ENCODE data around the gene TICRR.
A peak's percentile ranks its signal among the peaks of the same experiment; 100 is the strongest.
"Not testable (repeated sequence)": the region's sequence is repeated elsewhere in the genome, so short reads cannot be mapped to it uniquely, and the experiment has no call there.

TICRR gene

DNA sequence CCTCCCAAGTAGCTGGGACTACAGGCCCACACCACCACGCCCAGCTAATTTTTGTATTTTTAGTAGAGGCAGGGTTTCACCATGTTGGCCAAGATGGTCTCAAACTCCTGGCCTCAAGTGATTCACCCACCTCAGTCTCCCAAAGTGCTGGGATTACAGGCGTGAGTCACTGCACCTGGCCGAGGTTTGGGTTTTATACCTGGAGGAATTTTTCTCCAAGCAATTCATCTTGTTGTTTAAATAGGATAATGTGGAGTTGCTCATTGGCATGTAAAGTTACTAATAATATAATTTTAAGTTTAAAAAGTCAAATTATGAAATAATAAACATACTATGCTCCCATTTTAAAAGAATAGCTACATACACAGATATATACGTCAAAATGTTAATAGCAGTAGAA lies 26.1 kb upstream of the TICRR start:
- not testable (repeated sequence) for H3K36me3 Mint-ChIP-seq (ENCODE audit: insufficient read depth); ATAC-seq (replicated peaks; ENCODE audit: extremely low read depth, poor library complexity, severe bottlenecking); H3K27ac Mint-ChIP-seq (ENCODE audit: low read depth); H3K9me3 Mint-ChIP-seq; H3K4me3 Mint-ChIP-seq; H3K4me1 Mint-ChIP-seq; DNase-seq (ENCODE audit: low spot score in 2 of 2)
- peaks cover 33% of the 10 kb centered on the region for H3K27me3 Mint-ChIP-seq

DNA sequence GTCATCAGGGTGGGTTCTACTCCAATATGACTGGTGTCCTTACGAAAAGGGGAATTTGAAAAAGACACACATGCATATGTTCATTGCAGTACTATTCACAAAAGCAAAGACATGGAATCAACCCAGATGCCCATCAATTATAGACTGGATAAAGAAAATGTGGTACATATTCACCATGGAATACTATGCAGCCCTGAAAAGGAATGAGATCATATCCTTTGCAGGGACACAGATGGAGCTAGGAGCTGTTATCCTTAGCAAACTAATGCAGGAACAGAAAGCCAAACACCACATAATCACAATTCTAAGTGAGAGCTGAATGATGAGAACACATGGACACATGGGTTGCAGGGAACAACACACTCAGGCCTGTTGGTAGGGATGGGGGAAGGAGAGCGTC lies 24.8 kb upstream of the TICRR start:
- ATAC-seq (replicated peaks; ENCODE audit: extremely low read depth, poor library complexity, severe bottlenecking) (no peak), DNase-seq (ENCODE audit: low spot score in 2 of 2) (no peak)
- no peak overlapping the region for H3K27ac Mint-ChIP-seq (ENCODE audit: low read depth)
- H3K4me1 Mint-ChIP-seq: no peaks in the 10 kb centered on the region
- H3K9me3 Mint-ChIP-seq: no peaks in the 10 kb centered on the region
- no peaks in the 10 kb centered on the region for H3K36me3 Mint-ChIP-seq (ENCODE audit: insufficient read depth)
- peaks cover 24% of the 10 kb centered on the region for H3K27me3 Mint-ChIP-seq
- no peak overlapping the region for H3K4me3 Mint-ChIP-seq

DNA sequence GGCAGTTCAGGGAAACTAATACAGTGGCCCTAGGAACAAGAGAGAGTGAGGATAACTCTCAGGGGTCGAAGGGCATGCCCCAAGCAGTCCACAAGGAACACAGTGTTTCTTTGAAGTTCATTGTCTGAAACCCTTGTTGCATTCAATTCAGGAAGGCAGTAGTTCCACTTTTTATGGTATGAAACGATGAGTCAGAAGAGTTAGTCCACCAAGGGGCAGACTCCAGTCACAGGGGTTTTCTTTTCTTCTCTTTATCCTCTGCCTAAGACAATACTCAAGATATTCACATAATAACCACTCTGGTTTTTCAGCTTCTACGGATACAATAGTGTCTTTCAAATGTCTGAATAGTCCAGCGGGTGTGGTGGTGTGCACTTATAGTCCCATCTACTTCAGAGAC lies 23.7 kb upstream of the TICRR start:
- Mint-ChIP-seq H3K27me3 (peaks cover 19% of the 10 kb centered on the region), H3K36me3 (ENCODE audit: insufficient read depth) (no peaks in the 10 kb centered on the region), H3K4me1 (no peaks in the 10 kb centered on the region), H3K4me3 (no peak overlapping the region), H3K9me3 (no peaks in the 10 kb centered on the region), H3K27ac (ENCODE audit: low read depth) (no peak overlapping the region)
- no peak for DNase-seq (ENCODE audit: low spot score in 2 of 2)
- ATAC-seq (replicated peaks; ENCODE audit: extremely low read depth, poor library complexity, severe bottlenecking): no peak

DNA sequence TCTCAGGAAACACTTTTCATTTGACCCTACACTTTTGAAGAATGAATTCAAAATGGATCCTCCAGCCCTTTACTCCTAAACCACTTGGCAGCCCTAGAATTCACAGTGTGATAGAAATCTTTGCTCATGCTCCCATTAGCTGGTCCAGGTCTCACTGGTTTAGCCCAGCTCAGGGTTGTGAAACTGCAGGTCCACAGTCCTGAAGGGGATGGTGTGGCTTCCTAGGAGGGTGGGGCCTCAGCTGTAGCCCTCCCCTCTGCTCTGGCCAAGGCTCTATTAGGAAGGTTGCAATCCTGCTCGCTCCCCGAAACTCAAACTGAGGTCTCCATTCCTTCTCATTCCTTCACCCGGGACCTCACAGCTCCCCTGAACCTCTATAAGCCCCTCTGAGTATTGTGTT lies 21.6 kb upstream of the TICRR start:
- Mint-ChIP-seq H3K4me3 (no peak overlapping the region), H3K4me1 (no peaks in the 10 kb centered on the region), H3K27ac (ENCODE audit: low read depth) (no peak overlapping the region), H3K27me3 (peaks cover 27% of the 10 kb centered on the region), H3K36me3 (ENCODE audit: insufficient read depth) (peaks cover 1% of the 10 kb centered on the region), H3K9me3 (no peaks in the 10 kb centered on the region)
- no peak for DNase-seq (ENCODE audit: low spot score in 2 of 2)
- ATAC-seq (replicated peaks; ENCODE audit: extremely low read depth, poor library complexity, severe bottlenecking): no peak

DNA sequence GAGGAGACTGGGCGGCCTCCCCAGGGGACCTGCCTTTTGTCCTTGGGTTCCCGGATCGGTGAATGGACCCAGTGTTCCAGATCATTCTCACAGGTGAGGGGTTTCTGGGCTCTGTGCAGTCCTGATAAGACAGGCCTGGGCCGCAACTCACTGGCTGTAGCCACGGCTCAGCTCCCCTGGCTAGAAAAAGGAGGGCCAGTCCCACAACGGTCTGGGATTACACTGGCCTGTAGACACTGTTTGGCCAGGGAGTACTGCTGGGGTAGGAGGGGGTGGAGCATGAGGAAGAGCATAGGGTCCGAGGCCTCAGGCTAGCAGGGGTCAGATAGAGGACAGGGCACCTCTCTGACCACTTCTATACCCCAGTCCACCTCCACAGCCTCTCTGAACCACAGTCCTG lies 21.0 kb upstream of the TICRR start:
- Mint-ChIP-seq H3K27me3 (peaks cover 30% of the 10 kb centered on the region), H3K4me3 (no peak overlapping the region), H3K27ac (ENCODE audit: low read depth) (no peak overlapping the region), H3K36me3 (ENCODE audit: insufficient read depth) (peaks cover 1% of the 10 kb centered on the region), H3K4me1 (no peaks in the 10 kb centered on the region), H3K9me3 (no peaks in the 10 kb centered on the region)
- DNase-seq (ENCODE audit: low spot score in 2 of 2): no peak
- no peak for ATAC-seq (replicated peaks; ENCODE audit: extremely low read depth, poor library complexity, severe bottlenecking)

DNA sequence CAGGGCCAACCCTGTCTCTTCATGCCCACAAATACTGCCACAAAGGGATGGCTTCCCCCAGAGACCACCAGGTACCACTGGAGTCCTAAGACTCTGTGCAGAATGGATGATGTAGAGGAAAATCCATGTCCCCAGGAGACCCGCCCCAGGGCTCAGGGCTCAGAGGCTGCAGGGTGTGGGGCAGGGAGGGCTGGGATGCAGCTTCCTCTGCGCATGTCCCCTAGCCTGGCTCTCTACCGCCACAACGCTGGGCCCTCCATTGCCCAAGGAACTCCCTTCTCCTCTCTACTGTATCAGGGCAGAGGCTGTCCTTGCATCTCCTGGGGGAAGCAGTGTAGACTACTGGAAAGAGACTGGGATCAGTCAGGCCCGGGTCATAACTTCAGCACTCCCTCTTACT lies 19.5 kb upstream of the TICRR start:
- DNase-seq (ENCODE audit: low spot score in 2 of 2) (no peak), ATAC-seq (replicated peaks; ENCODE audit: extremely low read depth, poor library complexity, severe bottlenecking) (no peak)
- Mint-ChIP-seq H3K4me1 (no peaks in the 10 kb centered on the region), H3K27ac (ENCODE audit: low read depth) (no peak overlapping the region), H3K27me3 (peaks cover 34% of the 10 kb centered on the region), H3K36me3 (ENCODE audit: insufficient read depth) (peaks cover 1% of the 10 kb centered on the region), H3K9me3 (no peaks in the 10 kb centered on the region), H3K4me3 (no peak overlapping the region)

DNA sequence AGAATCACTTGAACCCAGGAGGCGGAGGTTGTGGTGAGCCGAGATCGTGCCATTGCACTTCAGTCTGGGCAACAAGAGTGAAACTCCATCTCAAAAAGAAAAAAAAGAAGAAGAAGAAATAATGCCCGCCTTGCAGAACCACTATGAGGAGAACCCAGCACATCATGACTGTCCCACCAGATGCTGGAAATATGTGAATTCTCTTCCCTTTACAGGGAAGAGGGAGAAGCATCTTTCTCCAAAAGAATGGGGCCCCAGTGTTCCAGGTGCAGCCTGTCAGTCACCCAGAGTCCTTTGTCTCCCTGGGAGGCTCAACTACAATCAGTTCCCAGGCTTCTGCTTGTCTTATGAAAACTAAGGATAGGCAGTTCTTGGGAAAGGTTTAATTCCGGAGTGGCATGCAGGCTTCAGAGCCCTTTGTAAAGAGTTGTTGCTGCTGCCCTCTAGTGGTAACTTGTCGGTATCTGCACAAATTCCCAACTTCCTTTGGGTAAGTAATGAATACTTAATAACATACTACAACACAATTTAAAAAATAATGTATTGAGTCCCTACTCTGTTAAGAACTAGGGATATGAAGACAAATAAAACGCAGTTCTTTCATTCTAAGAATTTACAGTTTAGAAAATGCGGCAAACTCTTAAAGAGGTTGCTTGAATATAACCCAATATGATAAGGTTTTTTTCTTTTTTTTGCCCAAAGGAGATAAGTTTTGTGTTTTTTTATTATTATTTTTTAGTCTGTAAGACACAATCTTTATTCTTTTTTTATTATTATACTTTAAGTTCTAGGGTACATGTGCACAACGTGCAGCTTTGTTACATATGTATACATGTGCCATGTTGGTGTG lies 18.6 kb upstream of the TICRR start:
- Mint-ChIP-seq H3K27ac (ENCODE audit: low read depth) (no peak overlapping the region), H3K4me1 (no peaks in the 10 kb centered on the region), H3K4me3 (no peak overlapping the region), H3K36me3 (ENCODE audit: insufficient read depth) (peaks cover 1% of the 10 kb centered on the region), H3K9me3 (no peaks in the 10 kb centered on the region), H3K27me3 (peaks cover 33% of the 10 kb centered on the region)
- DNase-seq (ENCODE audit: low spot score in 2 of 2) (no peak), ATAC-seq (replicated peaks; ENCODE audit: extremely low read depth, poor library complexity, severe bottlenecking) (no peak)

DNA sequence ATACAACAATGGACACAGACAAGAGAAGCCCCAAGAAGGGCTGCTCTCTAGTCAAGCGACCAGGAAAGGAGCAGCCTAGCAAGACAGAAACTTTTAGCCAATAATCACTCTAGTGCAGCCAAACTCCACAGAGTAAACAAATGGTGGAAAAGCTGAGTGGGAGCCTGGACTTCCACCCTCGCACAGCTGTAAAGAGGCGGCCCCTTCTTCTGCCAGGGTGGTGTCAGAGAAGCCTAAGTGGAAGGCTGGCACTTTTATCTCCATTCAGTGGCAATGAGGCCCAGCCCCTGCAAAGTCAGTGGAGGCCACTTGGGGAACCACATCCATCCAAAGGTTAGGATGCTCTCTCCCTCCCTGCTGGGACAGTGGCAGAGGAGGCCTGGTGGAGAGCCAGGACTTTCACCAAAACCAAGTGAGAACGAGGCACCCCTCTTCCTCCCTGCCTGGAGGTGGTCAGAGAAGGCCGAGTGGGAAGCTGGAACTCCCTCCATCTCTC lies 15.5 kb upstream of the TICRR start:
- peaks cover 1% of the 10 kb centered on the region for H3K36me3 Mint-ChIP-seq (ENCODE audit: insufficient read depth)
- no peaks in the 10 kb centered on the region for H3K4me1 Mint-ChIP-seq
- no peaks in the 10 kb centered on the region for H3K9me3 Mint-ChIP-seq
- DNase-seq (ENCODE audit: low spot score in 2 of 2): no peak
- ATAC-seq (replicated peaks; ENCODE audit: extremely low read depth, poor library complexity, severe bottlenecking): no peak
- H3K27ac Mint-ChIP-seq (ENCODE audit: low read depth): no peak overlapping the region
- H3K4me3 Mint-ChIP-seq: no peak overlapping the region
- H3K27me3 Mint-ChIP-seq: peaks cover 42% of the 10 kb centered on the region

DNA sequence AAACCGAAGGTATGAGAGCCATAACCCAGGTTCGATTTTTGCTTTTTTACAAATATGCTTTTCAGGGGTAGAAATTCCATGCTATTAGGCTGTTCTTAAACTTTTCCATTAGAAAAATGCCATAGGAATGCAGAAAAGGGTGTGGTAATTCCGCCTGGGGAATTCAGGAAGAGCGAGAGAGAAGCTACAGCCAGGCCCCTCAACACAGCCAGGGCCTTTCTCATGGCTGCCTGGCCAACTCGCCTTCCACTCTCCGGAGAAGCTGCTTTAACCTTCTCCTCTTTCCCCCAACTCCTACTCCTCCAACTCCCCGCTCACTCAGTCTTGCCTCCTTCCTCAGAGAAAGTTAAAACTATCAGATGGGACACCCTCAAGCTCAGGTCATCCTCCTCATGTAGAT lies 9.1 kb upstream of the TICRR start:
- Mint-ChIP-seq H3K27ac (ENCODE audit: low read depth) (no peak overlapping the region), H3K4me3 (no peak overlapping the region), H3K4me1 (no peaks in the 10 kb centered on the region), H3K9me3 (no peaks in the 10 kb centered on the region), H3K27me3 (peaks cover 37% of the 10 kb centered on the region), H3K36me3 (ENCODE audit: insufficient read depth) (no peaks in the 10 kb centered on the region)
- DNase-seq (ENCODE audit: low spot score in 2 of 2) (no peak), ATAC-seq (replicated peaks; ENCODE audit: extremely low read depth, poor library complexity, severe bottlenecking) (no peak)

DNA sequence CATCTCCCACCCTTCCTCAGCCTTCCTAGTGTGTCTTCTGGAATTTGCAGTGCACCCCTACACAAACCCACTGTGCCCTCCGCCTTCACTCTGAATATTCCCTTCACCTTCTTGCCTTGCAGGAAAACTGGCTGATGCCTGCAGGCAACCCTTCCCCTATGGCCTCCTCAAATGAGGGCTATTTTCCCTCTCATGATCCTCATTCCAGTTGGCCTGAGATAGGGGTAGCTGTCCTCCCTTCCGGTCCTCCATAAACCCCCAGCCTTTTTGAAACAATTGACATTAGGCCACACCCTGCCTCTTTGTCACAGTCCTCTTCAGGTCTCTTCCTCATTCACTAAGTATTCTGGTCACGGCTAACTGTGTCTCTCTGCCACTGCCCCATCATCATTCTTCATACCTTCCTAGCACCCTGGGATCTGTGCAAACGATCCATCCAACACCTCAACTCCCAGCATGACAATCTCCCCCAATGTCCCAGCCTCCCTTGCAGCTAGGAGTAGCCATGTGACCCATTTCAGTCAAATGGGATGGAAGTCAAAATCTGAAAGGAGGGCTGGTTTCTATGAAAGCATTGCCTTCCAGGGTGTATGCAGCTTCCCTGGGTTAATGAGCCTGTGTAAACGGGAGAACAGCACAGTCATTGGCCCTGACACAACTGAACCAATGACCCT lies 8.5 kb upstream of the TICRR start:
- no peak for ATAC-seq (replicated peaks; ENCODE audit: extremely low read depth, poor library complexity, severe bottlenecking)
- Mint-ChIP-seq H3K27ac (ENCODE audit: low read depth) (no peak overlapping the region), H3K4me3 (no peak overlapping the region), H3K9me3 (no peaks in the 10 kb centered on the region), H3K4me1 (no peaks in the 10 kb centered on the region), H3K27me3 (peaks cover 42% of the 10 kb centered on the region), H3K36me3 (ENCODE audit: insufficient read depth) (no peaks in the 10 kb centered on the region)
- no peak for DNase-seq (ENCODE audit: low spot score in 2 of 2)

DNA sequence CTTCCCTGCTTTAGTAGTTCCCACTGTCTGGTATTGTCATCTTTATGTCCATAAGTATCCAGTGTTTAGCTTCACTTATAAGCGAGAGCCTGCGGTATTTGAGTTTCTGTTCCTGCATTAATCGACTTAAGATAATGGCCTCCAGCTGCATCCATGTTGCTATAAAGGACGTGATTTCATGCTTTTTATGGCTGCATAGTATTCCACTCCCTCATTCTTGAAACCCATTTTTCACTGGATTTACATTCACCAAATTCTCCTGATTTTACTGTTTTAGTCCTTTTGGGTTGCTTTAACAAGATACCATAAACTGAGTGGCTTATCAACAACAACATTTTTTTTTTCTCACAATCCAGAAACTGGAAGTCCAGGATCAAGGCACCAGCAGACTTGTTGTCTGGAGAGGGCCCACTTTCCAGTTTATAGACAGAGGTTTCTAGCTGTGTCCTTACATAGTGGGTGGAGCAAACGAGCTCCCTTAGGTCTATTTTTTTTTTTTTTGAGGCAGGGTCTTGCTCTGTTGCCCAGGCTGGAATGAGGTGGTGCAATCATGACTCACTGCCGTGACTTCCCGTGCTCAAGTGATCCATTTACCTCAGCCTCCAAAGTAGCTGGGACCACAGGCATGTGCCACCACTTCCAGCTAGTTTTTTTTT lies 6.1 kb upstream of the TICRR start:
- Mint-ChIP-seq H3K4me1 (no peaks in the 10 kb centered on the region), H3K9me3 (no peaks in the 10 kb centered on the region), H3K4me3 (no peak overlapping the region), H3K27ac (ENCODE audit: low read depth) (no peak overlapping the region), H3K27me3 (peaks cover 40% of the 10 kb centered on the region), H3K36me3 (ENCODE audit: insufficient read depth) (no peaks in the 10 kb centered on the region)
- no peak for DNase-seq (ENCODE audit: low spot score in 2 of 2)
- no peak for ATAC-seq (replicated peaks; ENCODE audit: extremely low read depth, poor library complexity, severe bottlenecking)

DNA sequence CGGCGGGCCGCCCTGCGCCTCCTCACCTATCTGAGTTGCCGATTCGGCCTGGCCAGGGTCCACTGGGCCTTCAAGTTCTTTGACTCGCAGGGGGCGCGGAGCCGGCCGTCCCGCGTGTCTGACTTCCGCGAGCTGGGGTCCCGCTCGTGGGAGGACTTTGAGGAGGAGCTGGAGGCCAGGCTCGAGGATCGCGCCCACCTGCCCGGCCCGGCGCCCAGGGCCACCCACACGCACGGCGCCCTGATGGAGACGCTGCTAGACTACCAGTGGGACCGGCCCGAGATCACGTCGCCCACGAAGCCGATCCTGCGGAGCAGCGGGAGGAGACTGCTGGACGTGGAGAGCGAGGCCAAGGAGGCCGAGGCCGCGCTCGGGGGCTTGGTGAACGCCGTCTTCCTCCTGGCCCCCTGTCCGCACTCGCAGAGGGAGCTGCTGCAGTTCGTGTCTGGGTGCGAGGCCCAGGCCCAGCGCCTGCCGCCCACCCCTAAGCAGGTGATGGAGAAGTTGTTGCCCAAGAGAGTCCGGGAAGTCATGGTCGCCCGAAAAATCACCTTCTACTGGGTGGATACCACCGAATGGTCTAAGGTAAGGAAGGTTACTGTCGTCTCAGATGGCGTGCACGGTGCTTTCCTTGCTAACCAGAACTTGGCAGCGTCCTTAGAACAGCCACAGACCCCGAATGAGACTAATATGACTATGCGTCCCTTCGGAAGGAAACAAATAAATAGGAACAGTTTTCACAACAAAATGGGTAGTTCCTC lies 567 bp downstream of the TICRR start:
- no peak for DNase-seq (ENCODE audit: low spot score in 2 of 2)
- Mint-ChIP-seq H3K9me3 (no peaks in the 10 kb centered on the region), H3K4me3 (peak overlapping the region; percentile 68), H3K27ac (ENCODE audit: low read depth) (no peak overlapping the region), H3K36me3 (ENCODE audit: insufficient read depth) (peaks cover 6% of the 10 kb centered on the region), H3K27me3 (peaks cover 13% of the 10 kb centered on the region), H3K4me1 (peaks cover 10% of the 10 kb centered on the region)
- ATAC-seq (replicated peaks; ENCODE audit: extremely low read depth, poor library complexity, severe bottlenecking): no peak
